ENCODE results near the gene THUMPD3.
A peak's percentile ranks its signal among the peaks of the same experiment; 100 is the strongest.

Gene THUMPD3

GRCh38 chr3:9397906-9398699 is 35.2 kb downstream of the THUMPD3 start:
- peak; percentile 21 for DNase-seq

DNA sequence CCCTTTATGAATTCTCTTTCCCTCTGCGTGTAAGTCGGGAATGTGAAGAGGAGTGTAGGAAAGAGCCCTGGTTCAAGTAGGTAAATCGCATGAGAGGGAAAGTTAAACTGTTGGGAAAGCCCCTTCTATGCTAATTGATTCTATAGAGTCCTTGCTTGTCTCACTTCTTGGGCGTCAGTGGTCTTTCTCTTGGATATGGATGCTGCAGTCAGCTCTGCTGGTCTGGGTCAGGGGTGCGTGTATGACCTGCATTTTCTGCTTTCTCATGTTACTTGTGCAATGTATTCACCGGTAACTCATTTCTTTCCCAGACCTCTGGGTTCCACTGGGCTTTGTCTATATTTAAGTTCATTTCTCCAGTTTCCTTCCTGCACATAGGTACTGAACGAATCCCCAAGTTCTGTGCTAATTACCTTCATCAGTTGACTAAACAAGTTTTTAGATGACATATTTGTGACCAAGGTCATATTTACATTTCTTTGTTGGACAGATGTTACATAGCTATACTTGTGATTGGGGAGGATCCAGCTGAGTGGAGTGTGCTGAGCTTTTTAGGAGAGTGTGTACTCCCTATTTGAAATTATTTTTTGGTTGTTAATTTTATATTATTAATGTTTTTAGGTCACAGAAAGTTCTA is 36.0 kb downstream of the THUMPD3 start:
- no peak for DNase-seq

GRCh38 chr3:9399337-9399703 is 36.5 kb downstream of the THUMPD3 start:
- no peak for DNase-seq

DNA sequence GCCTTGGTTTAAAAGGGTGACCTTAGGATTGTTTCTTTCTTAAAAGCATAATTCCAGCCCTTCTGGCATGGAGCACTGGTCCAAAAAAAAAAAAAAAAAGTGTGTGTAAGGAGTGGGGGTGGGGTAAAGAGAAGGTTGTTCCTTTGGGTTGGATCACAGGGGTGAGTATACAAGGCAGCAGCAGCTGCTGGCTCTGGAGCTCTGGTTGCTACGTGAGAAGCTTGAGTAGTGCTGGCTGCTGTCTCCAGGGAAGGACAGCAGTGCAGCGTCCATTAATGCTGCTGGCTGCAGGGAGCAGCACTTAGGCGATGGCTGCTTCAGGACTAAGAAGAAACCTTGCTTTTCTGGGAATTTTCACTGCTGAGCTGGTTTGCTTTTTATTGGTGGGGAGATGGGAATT is 36.9 kb downstream of the THUMPD3 start:
- peak; percentile 69 for DNase-seq

DNA sequence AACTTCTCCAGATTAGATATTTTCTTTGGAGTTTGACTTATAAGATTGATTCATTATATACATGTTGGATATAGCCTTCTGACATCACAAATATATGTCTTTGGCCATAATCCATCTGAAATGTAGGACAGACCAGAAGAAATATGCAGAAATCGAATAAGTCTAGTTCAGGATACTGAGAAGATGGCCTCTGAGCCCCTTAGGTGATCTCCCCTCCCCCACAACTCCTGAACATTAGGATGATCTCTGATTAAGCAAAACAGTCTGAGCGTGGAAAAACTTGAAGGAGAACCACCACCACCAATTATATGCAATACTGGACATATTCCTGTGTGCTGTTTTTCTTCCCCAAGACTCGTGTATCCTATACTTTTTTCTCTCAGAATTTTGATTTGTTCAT is 37.8 kb downstream of the THUMPD3 start:
- no peak for DNase-seq

- DNase-seq: no peak
Measured at GRCh38 chr3:9401986-9402385, 39.1 kb downstream of the THUMPD3 start.

- DNase-seq: peak; percentile 13
Measured at GRCh38 chr3:9402410-9403228, 39.8 kb downstream of the THUMPD3 start.

- no peak for DNase-seq
Measured at GRCh38 chr3:9403463-9403862, 40.6 kb downstream of the THUMPD3 start.

DNA sequence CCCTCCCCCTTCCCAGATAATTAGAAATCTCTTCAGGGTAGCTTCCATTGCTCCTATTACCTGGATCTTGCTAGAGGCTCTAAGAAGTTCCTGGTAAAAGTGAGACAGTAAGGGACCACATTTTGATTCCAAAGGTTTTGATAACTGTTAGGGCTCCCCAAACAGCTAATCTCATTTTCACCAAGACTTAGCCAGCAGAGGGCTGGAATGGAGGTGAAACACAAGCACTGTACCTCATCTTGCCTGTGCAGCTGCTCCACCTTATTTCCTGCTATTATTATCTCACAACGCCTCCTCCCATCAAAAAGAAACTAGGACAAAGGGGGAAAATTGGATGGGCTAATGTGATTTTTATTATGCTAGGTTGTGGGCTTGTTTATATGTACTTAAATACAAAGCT is 41.8 kb downstream of the THUMPD3 start:
- DNase-seq: no peak

DNA sequence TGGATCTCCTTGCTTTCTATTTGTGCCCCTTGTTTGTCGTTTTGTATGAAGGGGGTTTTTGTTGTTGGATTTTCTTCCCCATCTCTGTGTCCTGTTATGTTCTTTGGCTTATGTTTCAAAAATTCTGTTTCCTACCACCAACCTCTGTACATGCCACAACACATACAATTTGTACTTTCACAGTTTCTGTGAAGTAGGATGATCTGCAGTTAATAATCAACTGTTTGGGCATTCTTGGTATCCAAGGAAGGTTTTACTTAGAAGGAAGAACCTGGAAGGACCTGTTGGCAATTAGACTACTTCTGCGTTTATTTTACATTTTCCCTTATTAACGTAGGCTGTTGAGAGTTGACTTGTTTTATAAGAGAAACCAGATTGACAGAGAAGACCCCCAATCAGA is 42.9 kb downstream of the THUMPD3 start:
- DNase-seq: no peak

- DNase-seq: no peak
Measured at GRCh38 chr3:9406856-9407626, 44.2 kb downstream of the THUMPD3 start.

GRCh38 chr3:9408061-9408460 is 45.2 kb downstream of the THUMPD3 start:
- DNase-seq: no peak

- no peak for DNase-seq
Measured at GRCh38 chr3:9408546-9408945, 45.7 kb downstream of the THUMPD3 start.

DNA sequence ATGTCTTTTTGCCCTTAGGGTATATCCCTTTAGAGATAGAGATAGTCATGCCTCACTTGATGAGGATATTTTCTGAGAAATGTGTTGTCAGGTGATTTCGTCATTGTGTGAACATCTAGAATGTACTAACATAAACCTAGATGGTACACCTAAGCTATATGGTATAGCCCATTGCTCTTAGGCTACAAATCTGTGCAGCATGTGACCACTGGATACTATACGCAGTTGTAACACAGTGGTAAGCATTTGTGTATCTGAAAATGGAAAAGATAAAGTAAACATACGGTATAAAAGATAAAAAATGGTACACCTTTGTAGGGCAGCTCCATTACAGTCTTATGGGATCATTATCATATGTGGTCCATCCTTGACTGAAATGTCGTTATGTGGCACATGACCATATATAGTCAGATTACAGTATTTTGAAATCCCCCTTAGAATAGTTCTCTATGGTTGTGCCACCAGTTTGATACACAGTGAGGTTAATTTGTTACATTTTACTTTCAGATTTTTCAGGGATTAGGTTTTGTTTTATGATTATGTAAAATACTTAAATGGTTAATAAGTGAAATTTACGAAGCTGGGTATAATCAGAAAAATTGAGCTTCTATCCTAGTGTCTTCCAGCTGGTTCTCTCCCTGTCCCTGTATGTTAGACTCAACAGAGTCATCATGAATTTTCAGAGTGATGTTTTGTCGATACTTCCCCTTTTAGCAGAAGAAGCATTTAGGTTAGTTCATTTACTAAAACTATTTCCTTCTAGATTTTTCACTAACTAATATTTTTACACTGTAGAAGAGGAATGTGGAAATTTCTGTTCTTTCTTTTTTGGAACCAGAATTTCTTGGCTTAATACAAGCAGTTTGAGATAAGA is 47.4 kb downstream of the THUMPD3 start:
- no peak for DNase-seq

DNA sequence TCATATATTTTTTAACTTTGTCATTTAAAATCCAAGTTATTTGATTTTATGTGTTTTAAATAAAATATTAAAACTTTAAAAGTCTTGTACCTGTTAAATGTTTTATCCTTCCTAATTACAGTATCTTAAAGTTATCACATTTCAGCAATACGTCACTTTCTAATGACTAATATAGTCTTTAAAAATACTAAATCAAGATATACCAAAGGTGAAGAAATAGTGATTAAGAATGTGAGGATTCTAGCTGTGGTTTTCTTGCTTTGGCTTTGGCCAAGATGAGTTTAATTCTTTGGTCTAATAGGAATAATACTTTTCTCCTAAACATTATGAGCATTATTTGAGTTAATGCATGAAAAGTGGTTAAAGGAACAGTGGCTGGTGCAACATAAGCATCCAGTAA is 48.4 kb downstream of the THUMPD3 start:
- DNase-seq: no peak

GRCh38 chr3:9412293-9412692 is 49.4 kb downstream of the THUMPD3 start:
- no peak for DNase-seq

DNA sequence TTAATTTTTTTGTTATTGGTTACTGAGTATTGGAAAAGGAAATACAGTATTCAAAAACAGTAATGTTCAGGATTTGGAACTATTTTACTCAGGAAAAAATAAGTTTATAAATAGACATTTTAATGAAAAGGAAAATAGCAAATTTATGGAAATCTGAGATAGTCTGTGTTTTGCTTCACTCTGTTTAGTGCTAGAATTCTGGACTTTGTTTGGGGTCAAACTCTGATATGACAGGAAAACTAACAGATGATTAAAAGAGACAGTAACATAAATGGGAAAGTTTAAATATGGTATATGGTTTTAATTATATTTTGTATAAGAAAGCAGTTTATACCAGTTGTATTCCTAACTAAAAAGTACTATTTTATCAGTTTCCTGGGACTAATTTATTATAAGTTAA is 52.0 kb downstream of the THUMPD3 start:
- DNase-seq: no peak

- no peak for DNase-seq
Measured at GRCh38 chr3:9415485-9416138, 52.8 kb downstream of the THUMPD3 start.

- no peak for DNase-seq
Measured at GRCh38 chr3:9416139-9416780, 53.4 kb downstream of the THUMPD3 start.

DNA sequence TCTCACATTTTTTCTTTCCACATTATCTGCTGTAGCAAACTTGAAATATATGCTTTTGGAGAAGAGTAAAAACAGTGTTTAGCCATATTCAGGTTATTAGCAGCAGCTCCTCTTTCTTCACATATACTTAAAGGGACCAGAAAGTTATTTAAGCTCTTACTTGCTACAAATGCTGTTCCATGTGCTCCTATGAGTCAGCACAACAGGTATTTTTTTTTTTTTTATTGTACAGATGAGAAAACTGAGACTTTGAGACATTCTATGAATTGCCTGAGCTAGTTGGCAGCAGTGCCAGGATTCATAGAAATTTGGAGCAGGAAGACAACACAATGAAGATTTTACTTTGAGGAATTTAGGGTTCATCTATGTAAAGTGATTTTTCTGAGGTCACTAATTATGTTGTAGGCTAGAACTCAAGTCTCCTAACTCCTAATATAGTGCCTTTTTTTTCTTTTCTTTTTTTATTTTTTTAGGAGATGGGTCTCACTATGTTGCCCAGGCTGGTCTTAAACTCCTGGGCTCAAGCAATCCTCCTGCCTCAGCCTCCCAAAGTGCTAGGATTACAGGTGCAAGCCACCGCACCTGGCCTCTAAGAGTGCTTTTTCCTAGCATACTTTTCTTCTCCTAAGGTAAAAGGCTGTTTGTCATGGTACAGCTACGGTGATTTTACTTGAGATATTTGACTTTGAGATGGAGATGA is 58.1 kb downstream of the THUMPD3 start:
- no peak for DNase-seq

All from DMS79 (cell line).